Measurements from ENCODE around the gene HOXD9.

Gene HOXD9

DNA sequence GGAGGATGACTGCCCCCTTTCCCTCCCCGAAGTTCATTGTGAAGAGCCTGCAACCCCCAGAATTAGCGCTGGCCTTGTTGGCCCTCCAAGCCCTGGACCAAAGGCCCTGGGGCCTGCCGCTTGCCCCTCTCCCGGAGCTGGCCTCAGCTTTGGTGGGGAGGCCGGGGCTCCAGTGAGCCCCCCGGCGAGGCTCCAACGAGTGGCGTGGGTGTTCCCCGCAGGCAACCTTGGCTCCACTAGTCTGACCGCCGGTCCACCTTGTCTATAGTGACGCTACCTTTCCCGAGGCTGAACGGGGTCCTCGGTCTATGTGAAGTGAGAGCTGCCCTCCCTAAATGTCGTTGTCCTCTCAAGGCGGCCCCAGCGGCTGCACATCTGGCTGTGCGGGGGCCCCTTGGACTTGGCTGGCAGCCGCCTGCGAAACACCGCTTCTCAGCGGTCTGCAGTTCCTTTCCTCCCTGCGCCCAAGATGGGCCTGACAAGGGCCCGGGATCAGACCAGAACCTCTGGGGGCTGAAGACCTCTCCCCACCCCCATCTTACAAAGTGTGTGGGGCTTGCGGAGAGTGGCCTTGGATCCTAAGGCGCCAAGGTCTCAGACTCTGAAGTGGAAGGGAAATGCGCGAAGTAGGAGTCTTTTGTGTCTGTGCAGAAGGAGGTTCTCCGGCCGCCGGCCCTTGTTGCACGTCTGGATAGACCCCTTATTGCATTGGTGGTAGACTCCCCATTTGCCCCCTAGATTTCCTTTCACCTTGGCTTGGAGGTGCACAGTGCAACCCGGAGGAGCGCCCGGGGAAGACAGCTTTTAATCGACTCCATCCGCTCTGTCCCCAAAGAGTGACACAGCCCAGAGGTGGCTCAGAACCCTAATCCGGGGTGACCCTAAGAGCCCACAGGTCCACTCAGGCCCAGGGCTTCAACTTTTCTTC lies 9.9 kb upstream of the HOXD9 start:
- H3K4me3 ChIP-seq (ENCODE audit: low read depth, low read length) = no peak overlapping the region
- no peak for TF ChIP-seq CTCF (IDR thresholded peaks at IDR 0.05; ENCODE audit: control insufficient read depth, extremely low read depth, insufficient read depth)
- no peak for DNase-seq (ENCODE audit: low read depth)

- TF ChIP-seq CTCF (IDR thresholded peaks at IDR 0.05; ENCODE audit: control insufficient read depth, extremely low read depth, insufficient read depth) = no peak
- H3K4me3 ChIP-seq (ENCODE audit: low read depth, low read length) = no peak overlapping the region
- DNase-seq (ENCODE audit: low read depth) = no peak
These were observed 8.2 kb upstream of the HOXD9 start for GRCh38 chr2:176114120-176114929.

GRCh38 chr2:176114930-176115625 lies 7.4 kb upstream of the HOXD9 start:
- TF ChIP-seq CTCF (IDR thresholded peaks at IDR 0.05; ENCODE audit: control insufficient read depth, extremely low read depth, insufficient read depth) = no peak
- H3K4me3 ChIP-seq (ENCODE audit: low read depth, low read length) = no peak overlapping the region
- no peak for DNase-seq (ENCODE audit: low read depth)

DNA sequence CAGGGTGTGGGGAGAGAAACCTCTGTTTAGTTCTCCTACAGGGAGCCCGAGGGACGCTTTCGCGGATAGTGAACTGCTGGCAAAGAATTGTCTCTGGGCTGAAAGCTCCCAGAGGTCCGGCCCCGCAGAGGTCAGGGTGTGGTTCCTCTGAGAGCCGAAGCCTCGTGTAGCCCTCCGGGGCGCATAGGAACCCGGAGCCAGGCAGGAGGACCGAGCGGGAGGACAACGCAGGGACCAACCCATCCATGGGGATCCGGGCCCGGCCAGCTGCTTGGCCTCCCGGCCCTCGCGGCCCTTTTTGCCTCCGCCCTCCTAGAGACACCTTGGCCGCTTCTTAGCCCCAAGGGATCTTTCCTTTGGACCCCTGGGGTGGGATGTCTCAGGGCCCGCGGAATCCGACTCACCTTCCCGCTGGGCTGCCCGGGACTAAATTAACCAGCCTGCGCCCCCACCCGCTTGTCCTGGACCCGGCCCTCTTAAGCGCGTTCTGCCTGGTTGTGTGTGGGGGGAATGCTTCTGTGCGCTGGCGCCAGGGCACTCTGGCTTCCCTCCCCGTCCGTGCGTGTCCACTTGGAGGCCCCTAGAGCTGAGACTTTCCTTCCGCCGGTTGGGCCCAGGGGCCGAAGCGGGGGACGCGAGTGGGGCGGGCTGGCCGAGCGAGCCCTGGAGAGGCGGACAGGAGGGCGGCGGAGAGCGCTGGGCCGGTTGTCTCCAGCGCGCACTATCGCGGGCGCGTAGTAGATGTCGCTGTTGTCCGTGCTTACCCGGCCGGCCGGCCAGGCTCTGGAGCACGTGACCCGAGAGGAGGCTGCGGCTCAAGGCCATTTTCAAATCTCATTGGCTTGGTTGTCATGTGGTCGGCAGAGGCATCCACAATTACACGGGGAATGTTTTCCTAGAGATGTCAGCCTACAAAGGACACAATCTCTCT lies 6.4 kb upstream of the HOXD9 start, which contains the start of gene HOXD10:
Gene HOXD10, plus strand, starts transcription at position 896 of the 931 bp plus-strand sequence. CDS start 56 bp downstream, outside the sequence.
- no peak within 1 kb of the TSS for H3K4me3 ChIP-seq (ENCODE audit: low read depth, low read length)
- no peak for TF ChIP-seq CTCF (IDR thresholded peaks at IDR 0.05; ENCODE audit: control insufficient read depth, extremely low read depth, insufficient read depth)
- DNase-seq (ENCODE audit: low read depth) = no peak

GRCh38 chr2:176117162-176117822 lies 5.2 kb upstream of the HOXD9 start:
- no peak overlapping the region for H3K4me3 ChIP-seq (ENCODE audit: low read depth, low read length)
- TF ChIP-seq CTCF (IDR thresholded peaks at IDR 0.05; ENCODE audit: control insufficient read depth, extremely low read depth, insufficient read depth) = no peak
- no peak for DNase-seq (ENCODE audit: low read depth)
